Measurements from ENCODE around the gene LEPROT.

Gene LEPROT

DNA sequence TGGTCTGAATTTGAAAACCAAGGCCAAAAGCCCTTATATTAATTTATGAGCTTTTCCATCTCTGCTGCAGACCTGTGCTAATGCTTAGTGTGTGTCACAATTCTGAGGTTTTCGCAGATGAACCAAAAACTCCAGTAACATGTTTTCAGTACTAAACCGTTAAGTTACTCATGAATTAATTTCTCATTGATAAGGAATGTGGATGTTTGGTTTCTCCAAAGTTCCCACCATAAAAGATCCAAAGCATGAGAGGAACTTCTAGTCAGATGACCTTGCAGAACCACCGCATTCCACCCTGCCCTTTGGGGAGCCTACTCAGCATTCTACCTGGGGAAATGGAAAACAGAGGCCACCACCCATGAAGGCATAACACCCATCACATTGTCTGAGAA is 7.5 kb upstream of the LEPROT start:
- no peak for DNase-seq

DNA sequence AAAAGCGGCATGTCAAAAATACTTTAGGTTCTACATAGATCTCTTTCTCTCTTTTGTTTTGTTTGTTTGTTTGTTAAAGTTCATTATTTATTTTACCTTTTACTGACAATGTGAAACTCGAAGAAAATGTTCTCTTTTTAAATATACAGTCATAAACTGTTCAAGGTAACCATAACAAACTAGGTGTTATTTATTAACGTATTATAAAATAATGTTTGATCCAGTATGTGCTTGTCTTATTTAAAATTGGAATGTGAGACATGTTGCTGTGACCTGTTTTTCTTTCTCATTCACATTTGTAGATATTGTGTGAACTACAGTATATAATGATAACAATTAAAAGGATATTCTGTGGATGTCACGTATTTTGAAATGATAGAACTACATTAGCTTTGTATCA is 5.9 kb upstream of the LEPROT start:
- no peak for DNase-seq

DNA sequence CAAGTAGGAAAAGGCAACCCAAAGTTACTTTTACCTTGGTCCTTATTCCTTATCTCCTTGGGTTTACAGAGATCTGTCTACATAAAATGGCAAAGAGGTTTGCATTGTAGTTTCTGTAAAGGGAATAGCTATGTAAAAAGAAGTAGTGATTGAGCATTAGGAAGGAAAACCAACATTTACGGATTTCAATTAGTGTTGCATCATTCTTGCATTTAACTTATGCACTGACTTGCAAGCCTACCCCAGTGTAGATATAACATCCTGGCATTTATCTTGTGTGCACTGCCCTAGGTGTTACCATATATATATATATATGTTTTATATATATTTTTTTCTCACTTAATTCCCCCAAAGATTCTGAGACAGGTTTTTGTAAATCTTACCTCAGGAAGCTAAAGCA is 3.7 kb upstream of the LEPROT start:
- DNase-seq, result no peak

- no peak for DNase-seq
Measured at GRCh38 chr1:65417729-65418128, 2.7 kb upstream of the LEPROT start.

DNA sequence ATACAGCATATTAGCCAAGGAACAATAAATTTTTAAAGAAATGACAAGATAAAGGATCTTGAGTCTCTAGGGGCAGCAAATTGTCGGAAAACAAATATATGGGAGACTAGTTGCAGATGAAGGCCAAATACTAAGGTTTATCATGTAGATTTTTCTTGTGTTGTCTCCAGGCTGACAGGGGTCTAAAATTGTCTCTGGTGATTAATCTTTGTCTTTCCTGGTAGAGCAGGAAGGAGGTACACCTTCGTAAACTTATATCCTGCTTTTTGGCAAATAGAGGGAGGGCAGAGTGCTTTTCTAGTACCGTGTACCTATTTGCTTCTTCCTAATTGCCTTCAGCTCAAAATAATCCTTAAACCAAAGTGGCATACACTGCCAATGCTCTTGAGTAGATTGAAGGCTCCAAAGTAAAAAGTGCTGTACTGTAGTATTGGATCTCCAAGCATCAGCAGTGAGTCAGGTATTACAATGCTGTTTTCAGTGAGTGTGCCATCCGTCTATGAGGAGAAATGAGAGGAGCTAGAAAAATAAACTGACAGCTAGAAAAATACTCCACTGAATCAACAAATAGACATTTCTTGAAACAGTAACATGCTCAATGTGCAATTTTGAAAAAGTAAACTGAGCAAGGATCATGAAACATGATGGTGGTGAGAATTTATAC is 1.8 kb upstream of the LEPROT start:
- DNase-seq, result no peak

GRCh38 chr1:65419681-65420589 is 533 bp upstream of the LEPROT start:
- DNase-seq, result peak; percentile 98

DNA sequence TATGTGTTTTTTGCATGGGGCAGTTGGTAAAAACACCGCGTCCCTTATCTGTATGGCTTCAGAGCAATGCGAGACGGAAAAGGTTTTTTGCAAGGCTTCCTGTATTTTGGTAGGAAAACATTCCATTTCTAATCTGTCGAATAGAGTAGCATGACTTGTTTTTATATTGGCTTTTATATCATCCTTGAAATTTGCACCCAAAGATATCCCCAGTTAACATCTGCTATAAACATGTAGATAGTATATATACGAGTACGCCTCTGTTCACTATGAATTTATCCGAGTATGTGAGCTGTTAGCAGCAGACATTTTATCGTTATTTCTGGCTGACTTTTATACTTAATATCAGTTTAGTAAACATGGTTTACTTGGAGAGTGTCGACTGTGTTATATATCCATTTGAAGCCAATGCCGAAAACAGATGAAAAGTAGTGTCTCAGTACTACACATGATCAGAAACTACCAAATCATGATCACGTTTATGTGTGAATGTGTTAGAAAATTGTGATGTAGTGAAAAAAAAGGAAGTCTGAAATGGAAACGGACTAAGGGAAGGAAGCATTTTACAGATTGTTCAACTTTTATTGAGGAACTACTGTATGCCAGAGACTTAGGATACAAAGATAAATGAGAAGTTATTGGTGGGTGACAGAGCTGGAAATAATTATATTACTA is 1.0 kb downstream of the LEPROT start:
- DNase-seq, result no peak

GRCh38 chr1:65422241-65423203 is 2.1 kb downstream of the LEPROT start:
- DNase-seq, result no peak

GRCh38 chr1:65423884-65424572 is 3.6 kb downstream of the LEPROT start:
- no peak for DNase-seq

DNA sequence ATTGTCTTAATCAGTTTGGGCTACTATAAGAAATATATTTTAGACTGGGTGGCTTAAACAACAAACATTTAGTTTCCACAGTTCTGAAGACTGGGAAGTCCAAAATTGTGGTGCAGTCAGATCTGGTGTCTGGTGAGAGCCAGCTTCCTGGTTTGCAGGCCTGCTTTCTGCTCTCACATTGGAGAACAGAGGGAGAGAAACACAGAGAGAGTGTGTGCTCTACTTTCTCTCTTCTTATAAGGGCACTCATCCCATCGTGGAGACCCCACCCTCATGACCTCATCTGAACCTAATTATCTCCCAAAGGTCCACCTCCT is 4.1 kb downstream of the LEPROT start:
- DNase-seq, result no peak

DNA sequence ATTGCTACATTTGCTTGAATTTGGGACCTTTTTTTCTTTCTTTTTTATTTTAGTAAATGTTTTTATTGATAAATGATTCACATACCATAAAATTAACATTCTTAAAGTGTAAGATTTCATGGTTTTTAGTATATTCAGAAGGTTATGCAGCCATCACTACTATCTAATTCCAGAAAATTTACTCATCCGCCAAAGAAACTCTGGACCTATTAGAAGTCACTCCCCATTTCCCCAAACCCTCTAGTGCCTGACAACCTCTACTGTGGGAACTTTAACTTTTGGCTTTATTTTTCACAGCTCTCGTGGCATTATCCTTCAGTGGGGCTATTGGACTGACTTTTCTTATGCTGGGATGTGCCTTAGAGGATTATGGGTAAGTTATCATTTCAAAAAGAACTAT is 4.5 kb downstream of the LEPROT start:
- no peak for DNase-seq

DNA sequence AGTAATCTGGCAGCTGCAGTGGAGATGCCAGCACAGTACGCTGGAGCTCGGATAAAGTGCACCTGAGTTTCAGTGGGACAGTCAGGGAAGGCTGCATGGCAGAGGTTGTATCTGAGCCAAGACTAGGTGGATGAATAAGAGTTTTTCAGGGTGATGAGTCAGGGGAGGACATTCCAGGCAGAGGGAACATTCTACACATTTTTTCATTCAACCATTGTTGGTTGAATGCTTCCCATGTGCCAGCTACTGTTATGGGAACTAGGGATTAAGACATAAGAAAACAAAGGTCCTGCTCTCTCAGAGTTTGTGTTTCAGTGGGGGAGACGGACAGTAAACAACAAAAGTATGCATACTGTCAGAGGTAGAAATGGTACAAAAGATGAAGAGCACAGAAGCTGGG is 5.2 kb downstream of the LEPROT start:
- DNase-seq, result no peak

DNA sequence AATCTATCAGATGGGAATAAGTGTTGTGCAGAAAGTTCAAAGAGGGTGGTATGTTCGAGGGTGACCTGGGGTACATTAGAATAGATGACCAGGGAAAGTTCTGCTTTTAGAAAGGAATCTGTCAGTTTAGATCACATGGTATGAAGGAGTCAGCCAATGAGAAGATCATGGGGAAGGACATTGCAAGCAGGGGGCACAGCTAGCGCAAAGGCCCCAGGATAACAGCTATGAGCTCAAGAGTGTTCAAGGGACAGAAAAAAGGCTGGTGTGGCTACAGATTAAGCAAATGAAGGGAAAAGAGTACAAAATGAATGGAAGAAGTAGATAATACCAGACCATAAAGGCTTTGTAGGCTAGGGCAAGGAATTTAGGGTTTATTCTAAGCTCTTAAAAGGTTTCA is 8.6 kb downstream of the LEPROT start:
- DNase-seq, result no peak

DNA sequence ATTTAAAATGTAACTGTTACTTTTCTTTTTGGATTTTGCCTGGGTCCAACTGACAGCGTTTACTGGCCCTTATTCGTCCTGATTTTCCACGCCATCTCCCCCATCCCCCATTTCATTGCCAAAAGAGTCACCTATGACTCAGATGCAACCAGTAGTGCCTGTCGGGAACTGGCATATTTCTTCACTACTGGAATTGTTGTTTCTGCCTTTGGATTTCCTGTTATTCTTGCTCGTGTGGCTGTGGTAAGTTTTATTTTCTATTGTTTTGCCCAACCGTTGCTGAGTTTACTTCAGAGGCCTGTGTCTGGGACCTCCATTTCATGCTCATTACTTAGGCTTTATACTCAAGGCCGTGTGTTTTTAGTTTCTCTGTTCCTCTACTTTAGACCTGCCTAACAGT is 9.3 kb downstream of the LEPROT start:
- DNase-seq, result no peak

- DNase-seq, result no peak
Measured at GRCh38 chr1:65431111-65431705, 10.7 kb downstream of the LEPROT start.

DNA sequence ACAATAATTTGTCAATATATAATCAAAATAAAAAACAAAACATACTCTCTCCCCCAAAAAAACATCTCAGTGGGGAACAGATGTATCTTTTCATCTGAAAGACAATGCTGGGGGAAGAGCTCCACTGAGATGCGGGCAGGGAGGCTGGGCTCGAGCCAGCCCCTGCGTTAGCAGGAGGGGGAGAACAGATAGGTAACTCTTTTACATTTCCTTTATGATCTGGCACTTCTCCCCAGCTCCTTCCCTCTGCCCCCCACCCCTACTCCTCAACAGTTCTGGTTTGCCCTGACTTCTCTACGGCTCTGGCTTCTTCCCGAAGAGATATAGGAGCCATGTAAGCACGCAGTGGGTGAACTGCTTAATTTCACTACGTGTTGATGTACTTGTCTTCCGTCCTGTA is 12.4 kb downstream of the LEPROT start:
- no peak for DNase-seq

DNA sequence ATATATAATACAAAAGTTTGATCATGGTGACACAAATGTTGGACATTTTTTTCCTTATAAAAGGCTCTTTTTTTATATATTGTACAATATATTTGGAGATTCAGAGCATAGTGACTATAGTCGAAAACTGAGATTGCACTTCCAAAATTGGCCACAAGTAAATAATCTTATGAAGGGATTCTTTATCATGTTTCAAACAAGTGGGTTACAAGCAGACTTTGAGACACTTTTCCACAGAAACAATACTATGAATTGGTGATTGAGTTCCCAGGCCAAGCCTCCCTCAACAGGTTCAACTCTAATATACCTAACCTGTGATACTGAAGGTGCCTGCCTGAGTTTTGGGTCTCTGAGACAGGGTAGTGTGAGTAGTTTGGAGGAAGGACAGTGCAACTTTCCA is 13.8 kb downstream of the LEPROT start:
- no peak for DNase-seq

DNA sequence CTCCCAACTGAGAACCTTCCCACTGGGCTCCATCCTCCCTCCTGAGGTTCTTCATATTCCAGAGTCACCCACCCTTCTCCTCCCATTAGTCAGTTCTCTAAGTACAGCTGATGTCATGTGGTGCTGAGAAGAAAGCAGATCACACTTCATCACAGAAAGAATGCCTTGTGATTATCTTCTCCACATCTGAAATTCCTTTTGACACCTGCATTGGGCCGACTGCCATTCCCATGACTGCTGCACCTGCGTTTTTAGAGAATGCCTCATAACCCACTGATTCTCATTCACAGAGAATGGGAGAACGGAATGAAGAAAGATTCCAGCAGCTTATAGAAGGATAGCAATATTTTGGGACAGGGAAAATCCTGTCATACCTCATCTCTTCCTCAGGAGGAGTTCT is 14.3 kb downstream of the LEPROT start:
- DNase-seq, result no peak

GRCh38 chr1:65435987-65436386 is 15.5 kb downstream of the LEPROT start:
- no peak for DNase-seq

- DNase-seq, result no peak
Measured at GRCh38 chr1:65437616-65438015, 17.1 kb downstream of the LEPROT start.

GRCh38 chr1:65440322-65440900 is 19.9 kb downstream of the LEPROT start:
- DNase-seq, result no peak

GRCh38 chr1:65440915-65441314 is 20.4 kb downstream of the LEPROT start:
- no peak for DNase-seq

All from activated effector memory CD4-positive, alpha-beta T cell treated with Interleukin-2 at 50 U/mL for 16 hours (primary cell).